HFF-Myc (cell line): ENCODE measurements around the gene SH2D7.

Experiments
- DNase-seq: peaks from one replicate; pipeline ENCODE4 v3.0.0-alpha.2; 2011; ENCODE audit warnings: low read depth; ENCODE audit errors: extremely low read depth
- H3K4me3 ChIP-seq: replicated peaks from 2 replicates; pipeline ENCODE4 v1.5.1; 2011; ENCODE audit warnings: low read depth, mild to moderate bottlenecking, control low read depth, low read length
- CTCF ChIP-seq: IDR thresholded peaks from 2 replicates; pipeline ENCODE4 v1.5.1; 2012; ENCODE audit warnings: mild to moderate bottlenecking, low read depth, low read length, control low read depth; ENCODE audit errors: missing control alignments

SH2D7 gene

GRCh38 chr15:78077871-78078210 lies 14.5 kb upstream of the SH2D7 start:
- no peak for DNase-seq
- peak overlapping the region; percentile 45 for H3K4me3 ChIP-seq
- no peak for TF ChIP-seq CTCF

- no peak for DNase-seq
These were observed 12.9 kb upstream of the SH2D7 start for GRCh38 chr15:78079298-78080087.

GRCh38 chr15:78080088-78080460 lies 12.3 kb upstream of the SH2D7 start:
- H3K4me3 ChIP-seq = no peak overlapping the region
- DNase-seq = no peak
- TF ChIP-seq CTCF = no peak

More at GRCh38 chr15:78079298-78080087, 12.9 kb upstream of the SH2D7 start:
- H3K4me3 ChIP-seq = no peak overlapping the region
- no peak for TF ChIP-seq CTCF

GRCh38 chr15:78082106-78082742 lies 10.1 kb upstream of the SH2D7 start:
- DNase-seq = no peak
- no peak for TF ChIP-seq CTCF
- H3K4me3 ChIP-seq = no peak overlapping the region

GRCh38 chr15:78082743-78083110 lies 9.6 kb upstream of the SH2D7 start:
- H3K4me3 ChIP-seq = no peak overlapping the region
- TF ChIP-seq CTCF = no peak
- no peak for DNase-seq

GRCh38 chr15:78083186-78083585 lies 9.2 kb upstream of the SH2D7 start:
- no peak overlapping the region for H3K4me3 ChIP-seq
- no peak for TF ChIP-seq CTCF
- no peak for DNase-seq
